Panc1 (cell line): Measurements from ENCODE around the gene MRGPRF. TPM values are rescaled to one million over a fixed set of nuclear protein-coding genes. Genes with fewer than 3 reads are reported as not detected.

Experiments
- ATAC-seq: fragments of 200-7000 bp; cut with Tn5 transposase; 2 replicates; pipeline ENCODE4 v1.9.1; 2020; ENCODE audit warnings: mild to moderate bottlenecking, moderate library complexity
- BruUV-seq: library from RNA; stranded (reverse); fragments of 400-500 nt; replicated peaks from 2 replicates; lab custom pipeline; 2021; lab: Mats Ljungman, UMichigan
- CTCF ChIA-PET: fragments of 300-600 bp; sonication (Branson Sonifier 250); formaldehyde crosslinking; loops from one replicate; lab custom pipeline; 2022; ENCODE audit warnings: antibody characterized with exemption; lab: Charles Lee
- POLR2A ChIA-PET: fragments of 300-600 bp; sonication (Branson Sonifier 250); formaldehyde crosslinking; loops from one replicate; lab custom pipeline; 2022; ENCODE audit warnings: antibody characterized with exemption; lab: Charles Lee
- DNase-seq: peaks from one replicate; pipeline ENCODE4 v3.0.0-alpha.2; 2010; ENCODE audit warnings: low read depth, low spot score
- H3K27ac ChIP-seq: 2 replicates; pipeline ENCODE4 v1.5.1; 2011; ENCODE audit warnings: mild to moderate bottlenecking, low read length, inconsistent platforms
- H3K27me3 ChIP-seq: fragments of 200-500 bp; sonication (Bioruptor generic); 2 replicates; pipeline ENCODE4 v1.6.0; 2014; ENCODE audit warnings: low read length, inconsistent platforms; ENCODE audit not compliant: control insufficient read depth, insufficient read depth
- H3K36me3 ChIP-seq: fragments of 200-500 bp; sonication (Bioruptor generic); 2 replicates; pipeline ENCODE4 v1.5.1; 2014; ENCODE audit warnings: inconsistent platforms, mild to moderate bottlenecking, low read length, moderate library complexity; ENCODE audit not compliant: control insufficient read depth, insufficient read depth
- H3K4me1 ChIP-seq: 2 replicates; pipeline ENCODE4 v1.5.1; 2011; ENCODE audit warnings: inconsistent platforms, mild to moderate bottlenecking, low read length, moderate library complexity; ENCODE audit not compliant: control insufficient read depth, insufficient read depth
- H3K4me3 ChIP-seq, 2 experiments: 2 replicates each; pipeline ENCODE4 v1.5.1; 2011 to 2012; ENCODE audit warnings: low read depth in 2 of 2, low read length in 2 of 2, mild to moderate bottlenecking in 2 of 2, inconsistent platforms in 1 of 2, moderate library complexity in 1 of 2
- H3K9me3 ChIP-seq: fragments of 200-500 bp; sonication (Bioruptor generic); 2 replicates; pipeline ENCODE4 v1.5.1; 2014; ENCODE audit warnings: low read depth, mild to moderate bottlenecking, inconsistent platforms, low read length, moderate library complexity; ENCODE audit not compliant: control insufficient read depth, insufficient read depth
- POLR2AphosphoS5 ChIP-seq: IDR thresholded peaks from 2 replicates; pipeline ENCODE4 v1.6.1; 2012; ENCODE audit warnings: mild to moderate bottlenecking, low read depth, low read length, moderate library complexity
- REST ChIP-seq, 2 experiments: IDR thresholded peaks; 2 replicates each; pipeline ENCODE4 v1.6.1; 2011 to 2012; ENCODE audit warnings: low read depth in 2 of 2, control low read depth in 1 of 2, low read length in 1 of 2, mild to moderate bottlenecking in 1 of 2, moderate library complexity in 1 of 2; ENCODE audit not compliant: insufficient read depth in 1 of 2
- SIN3A ChIP-seq: IDR thresholded peaks from 2 replicates; pipeline ENCODE4 v1.6.1; 2012; ENCODE audit warnings: low read depth, mild to moderate bottlenecking, low read length, moderate library complexity, borderline replicate concordance; ENCODE audit not compliant: insufficient read depth
- TCF7L2 ChIP-seq: IDR thresholded peaks from 2 replicates; pipeline ENCODE4 v1.6.1; 2011; ENCODE audit warnings: mild to moderate bottlenecking, low read depth, low read length, inconsistent platforms
- in situ Hi-C: cut with HindIII; loops from 2 replicates; pipeline ENCODE4 v1.10.0; 2016; ENCODE audit warnings: low sequenced_read_pairs, low pct_unique_long_range_greater_than_20kb
- intact Hi-C: fragments of 100-400 bp; cut with micrococcal nuclease; formaldehyde crosslinking; loops from one replicate; pipeline ENCODE4 v1.10.0; 2022; ENCODE audit not compliant: unreplicated experiment
- total RNA-seq: library from RNA; stranded (reverse); gene quantifications from one replicate; pipeline ENCODE4 v1.2.1, GENCODE V29; 2021; ENCODE audit not compliant: unreplicated experiment
- TF ChIP-seq, protein P1 (sequence below): fragments of 450-650 bp; IDR thresholded peaks from 2 replicates; pipeline ENCODE4 v1.5.1; 2017; ENCODE audit warnings: mild to moderate bottlenecking

Gene MRGPRF
- total RNA-seq, 1 experiment from 2014 or later, result 0.36 TPM

DNA sequence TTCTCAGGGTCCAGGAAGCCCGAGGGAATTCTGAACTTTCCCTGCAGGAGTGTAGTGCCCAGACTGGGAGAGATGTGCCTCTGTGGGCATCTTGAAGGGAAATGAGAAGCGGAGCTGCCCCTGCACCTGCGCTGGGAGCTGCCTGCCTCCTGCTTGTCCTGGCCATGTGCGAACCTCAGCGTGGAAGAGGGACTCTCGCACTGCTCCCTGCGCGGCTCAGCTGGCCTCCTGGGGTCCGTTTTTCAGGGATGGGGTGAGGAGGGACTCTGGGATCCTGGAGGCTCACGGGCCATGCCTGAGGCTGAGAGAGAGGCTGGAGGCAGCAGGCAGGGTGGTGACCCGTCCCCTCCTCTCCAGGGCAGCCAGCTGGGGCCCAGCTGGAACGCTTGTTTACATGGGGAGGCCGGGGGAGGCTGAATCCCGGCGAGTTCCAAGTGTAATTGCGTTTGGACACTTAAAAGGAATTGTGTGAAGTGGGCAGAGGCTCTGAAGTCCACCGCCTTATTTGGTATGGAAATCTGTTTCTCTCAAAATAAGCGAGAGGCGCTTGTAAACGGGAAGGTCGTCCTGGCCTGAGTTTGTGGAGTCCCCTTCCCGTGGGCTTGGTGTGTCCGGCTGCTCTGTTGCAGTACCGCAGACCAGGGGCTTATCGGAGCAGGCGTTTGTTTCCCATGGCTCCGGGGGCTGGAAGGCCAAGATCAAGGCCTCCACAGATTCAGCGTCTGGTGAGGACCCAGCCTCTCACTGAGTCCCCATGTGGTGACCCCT is 1.2 kb upstream of the MRGPRF start:
- POLR2A ChIA-PET, result no interaction called here
- TF ChIP-seq, protein P1, sequence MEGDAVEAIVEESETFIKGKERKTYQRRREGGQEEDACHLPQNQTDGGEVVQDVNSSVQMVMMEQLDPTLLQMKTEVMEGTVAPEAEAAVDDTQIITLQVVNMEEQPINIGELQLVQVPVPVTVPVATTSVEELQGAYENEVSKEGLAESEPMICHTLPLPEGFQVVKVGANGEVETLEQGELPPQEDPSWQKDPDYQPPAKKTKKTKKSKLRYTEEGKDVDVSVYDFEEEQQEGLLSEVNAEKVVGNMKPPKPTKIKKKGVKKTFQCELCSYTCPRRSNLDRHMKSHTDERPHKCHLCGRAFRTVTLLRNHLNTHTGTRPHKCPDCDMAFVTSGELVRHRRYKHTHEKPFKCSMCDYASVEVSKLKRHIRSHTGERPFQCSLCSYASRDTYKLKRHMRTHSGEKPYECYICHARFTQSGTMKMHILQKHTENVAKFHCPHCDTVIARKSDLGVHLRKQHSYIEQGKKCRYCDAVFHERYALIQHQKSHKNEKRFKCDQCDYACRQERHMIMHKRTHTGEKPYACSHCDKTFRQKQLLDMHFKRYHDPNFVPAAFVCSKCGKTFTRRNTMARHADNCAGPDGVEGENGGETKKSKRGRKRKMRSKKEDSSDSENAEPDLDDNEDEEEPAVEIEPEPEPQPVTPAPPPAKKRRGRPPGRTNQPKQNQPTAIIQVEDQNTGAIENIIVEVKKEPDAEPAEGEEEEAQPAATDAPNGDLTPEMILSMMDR, result no peak
- TF ChIP-seq REST (IDR thresholded peaks at IDR 0.05; ENCODE audit: insufficient read depth in 1 of 2, low read depth in 2 of 2, low read length in 1 of 2), result no peak
- TF ChIP-seq POLR2AphosphoS5, result no peak
- no peak for TF ChIP-seq TCF7L2
- TF ChIP-seq SIN3A, result no peak
- Histone ChIP-seq H3K9me3 (no peaks in the 10 kb centered on the region), H3K27ac (no peak overlapping the region), H3K4me1 (peaks cover 26% of the 10 kb centered on the region), H3K36me3 (no peaks in the 10 kb centered on the region), H3K27me3 (no peaks in the 10 kb centered on the region), H3K4me3 (no peak overlapping the region)
- BruUV-seq, result no TSS peak
- in situ Hi-C loops (no loop called here), intact Hi-C loops (no loop called here)
- DNase-seq (no peak), ATAC-seq (no peak)
- CTCF ChIA-PET, result interaction anchor here (0.6 kb wide), 1 partner anchor 1856 kb away, joined by 5 read pairs; no protein-coding TSS in a partner anchor

GRCh38 chr11:69012092-69013008 is 696 bp downstream of the MRGPRF start:
- Histone ChIP-seq H3K27me3 (no peaks in the 10 kb centered on the region), H3K4me3 (no peak overlapping the region), H3K27ac (no peak overlapping the region), H3K4me1 (peaks cover 43% of the 10 kb centered on the region), H3K36me3 (no peaks in the 10 kb centered on the region), H3K9me3 (no peaks in the 10 kb centered on the region)
- intact Hi-C loops, result no loop called here
- BruUV-seq, result no TSS peak
- CTCF ChIA-PET, result interaction anchor here (0.7 kb wide), 1 partner anchor 32 kb away, joined by 4 read pairs; no protein-coding TSS in a partner anchor
- POLR2A ChIA-PET, result interaction anchor here (0.6 kb wide), 1 partner anchor 36 kb away, joined by 4 read pairs; the partner anchor contains the start of gene TPCN2
- ATAC-seq (no peak), DNase-seq (no peak)
- TF ChIP-seq REST (IDR thresholded peaks at IDR 0.05; ENCODE audit: insufficient read depth in 1 of 2, low read depth in 2 of 2, low read length in 1 of 2), result no peak
- TF ChIP-seq, protein P1, result no peak
- no peak for TF ChIP-seq POLR2AphosphoS5
- TF ChIP-seq TCF7L2, result no peak
- TF ChIP-seq SIN3A, result no peak
- in situ Hi-C loops, result no loop called here
